Activated CD8-positive, alpha-beta memory T cell treated with anti-CD3 and anti-CD28 coated beads for 36 hours (primary cell): ENCODE data around the gene SPEG. TPM values are rescaled to one million over a fixed set of nuclear protein-coding genes. Genes with fewer than 3 reads are reported as not detected.

ENCODE experiments used
- CTCF ChIA-PET: fragments of 350-600 bp; sonication (Branson Sonifier 250); formaldehyde crosslinking; loops from one replicate; lab custom pipeline; 2021; ENCODE audit warnings: antibody characterized with exemption; lab: Charles Lee
- POLR2A ChIA-PET: fragments of 350-600 bp; sonication (Branson Sonifier 250); formaldehyde crosslinking; loops from one replicate; lab custom pipeline; 2021; ENCODE audit warnings: antibody characterized with exemption; lab: Charles Lee
- total RNA-seq, 2 experiments: library from RNA; stranded (reverse); gene quantifications; one replicate each; pipeline ENCODE4 v1.2.3, GENCODE V29; 2021

Gene SPEG
- total RNA-seq, 2 experiments from 2014 or later, result 0.78 to 0.95 TPM

DNA sequence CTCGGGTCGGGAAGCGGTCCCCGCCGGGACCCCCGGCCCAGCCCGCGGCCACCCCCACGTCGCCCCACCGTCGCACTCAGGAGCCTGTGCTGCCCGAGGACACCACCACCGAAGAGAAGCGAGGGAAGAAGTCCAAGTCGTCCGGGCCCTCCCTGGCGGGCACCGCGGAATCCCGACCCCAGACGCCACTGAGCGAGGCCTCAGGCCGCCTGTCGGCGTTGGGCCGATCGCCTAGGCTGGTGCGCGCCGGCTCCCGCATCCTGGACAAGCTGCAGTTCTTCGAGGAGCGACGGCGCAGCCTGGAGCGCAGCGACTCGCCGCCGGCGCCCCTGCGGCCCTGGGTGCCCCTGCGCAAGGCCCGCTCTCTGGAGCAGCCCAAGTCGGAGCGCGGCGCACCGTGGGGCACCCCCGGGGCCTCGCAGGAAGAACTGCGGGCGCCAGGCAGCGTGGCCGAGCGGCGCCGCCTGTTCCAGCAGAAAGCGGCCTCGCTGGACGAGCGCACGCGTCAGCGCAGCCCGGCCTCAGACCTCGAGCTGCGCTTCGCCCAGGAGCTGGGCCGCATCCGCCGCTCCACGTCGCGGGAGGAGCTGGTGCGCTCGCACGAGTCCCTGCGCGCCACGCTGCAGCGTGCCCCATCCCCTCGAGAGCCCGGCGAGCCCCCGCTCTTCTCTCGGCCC lies 13.6 kb downstream of the SPEG start:
- POLR2A ChIA-PET, result no interaction called here
- CTCF ChIA-PET, result no interaction called here

DNA sequence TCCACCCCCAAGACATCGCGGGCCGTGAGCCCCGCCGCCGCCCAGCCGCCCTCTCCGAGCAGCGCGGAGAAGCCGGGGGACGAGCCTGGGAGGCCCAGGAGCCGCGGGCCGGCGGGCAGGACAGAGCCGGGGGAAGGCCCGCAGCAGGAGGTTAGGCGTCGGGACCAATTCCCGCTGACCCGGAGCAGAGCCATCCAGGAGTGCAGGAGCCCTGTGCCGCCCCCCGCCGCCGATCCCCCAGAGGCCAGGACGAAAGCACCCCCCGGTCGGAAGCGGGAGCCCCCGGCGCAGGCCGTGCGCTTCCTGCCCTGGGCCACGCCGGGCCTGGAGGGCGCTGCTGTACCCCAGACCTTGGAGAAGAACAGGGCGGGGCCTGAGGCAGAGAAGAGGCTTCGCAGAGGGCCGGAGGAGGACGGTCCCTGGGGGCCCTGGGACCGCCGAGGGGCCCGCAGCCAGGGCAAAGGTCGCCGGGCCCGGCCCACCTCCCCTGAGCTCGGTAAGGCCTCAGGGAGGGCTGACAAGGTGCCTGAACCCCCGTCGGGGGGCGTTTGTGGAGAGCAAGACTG lies 14.2 kb downstream of the SPEG start:
- CTCF ChIA-PET, result no interaction called here

DNA sequence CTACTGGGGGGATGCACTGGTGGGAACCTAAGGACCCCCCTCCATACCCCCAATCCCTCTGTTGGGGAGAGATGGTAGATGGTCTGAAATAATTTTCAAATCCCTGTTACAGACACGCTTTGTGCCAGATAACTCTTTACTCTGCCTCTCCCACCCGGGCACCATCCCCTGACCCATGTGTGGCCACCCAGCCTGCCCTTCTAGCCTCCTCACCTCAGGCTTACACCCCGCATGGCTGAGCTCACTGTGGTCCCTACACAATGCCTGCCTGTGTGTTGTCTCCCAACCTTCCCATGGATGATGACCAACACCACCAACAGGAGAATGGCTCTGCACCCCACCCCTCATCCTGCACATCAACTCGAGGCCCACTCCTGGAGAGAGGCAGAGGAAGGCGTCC lies 15.0 kb downstream of the SPEG start:
- POLR2A ChIA-PET, result no interaction called here

More for the DNA sequence above, 14.2 kb downstream of the SPEG start:
- POLR2A ChIA-PET, result no interaction called here

DNA sequence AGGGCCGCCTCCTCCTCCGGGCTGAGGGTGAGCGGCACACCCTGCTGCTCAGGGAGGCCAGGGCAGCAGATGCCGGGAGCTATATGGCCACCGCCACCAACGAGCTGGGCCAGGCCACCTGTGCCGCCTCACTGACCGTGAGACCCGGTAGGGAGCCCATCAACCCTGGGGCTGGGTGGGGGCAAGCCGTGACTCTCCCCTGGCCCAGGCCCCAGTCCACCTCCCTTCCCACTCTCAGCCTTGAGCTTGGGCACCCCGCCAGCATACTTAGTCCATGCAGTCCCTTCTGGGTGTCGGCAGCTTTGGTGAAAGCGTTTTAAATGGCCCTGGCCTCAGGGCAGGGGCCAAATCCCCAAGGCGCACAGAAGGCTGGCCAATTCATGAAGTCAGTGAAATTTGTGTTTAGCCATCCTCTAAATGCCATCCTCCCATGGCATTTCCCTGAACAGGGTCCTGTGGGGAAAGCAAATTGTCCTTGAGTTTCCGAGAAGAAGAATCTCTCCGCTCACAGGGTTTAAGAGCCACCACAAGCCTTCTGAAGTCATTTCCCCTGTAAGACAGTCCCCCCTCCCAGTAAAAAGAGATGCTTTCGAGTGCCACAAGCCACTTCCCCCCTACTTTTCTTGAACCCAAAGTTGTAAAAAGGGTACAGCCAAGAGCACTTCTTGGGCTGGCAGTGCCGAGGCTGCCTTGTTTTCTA lies 17.2 kb downstream of the SPEG start:
- CTCF ChIA-PET, result interaction anchor here (0.6 kb wide), 1 partner anchor 58 kb away, joined by 3 read pairs; no protein-coding TSS in a partner anchor

More for the DNA sequence above, 15.0 kb downstream of the SPEG start:
- CTCF ChIA-PET, result no interaction called here

DNA sequence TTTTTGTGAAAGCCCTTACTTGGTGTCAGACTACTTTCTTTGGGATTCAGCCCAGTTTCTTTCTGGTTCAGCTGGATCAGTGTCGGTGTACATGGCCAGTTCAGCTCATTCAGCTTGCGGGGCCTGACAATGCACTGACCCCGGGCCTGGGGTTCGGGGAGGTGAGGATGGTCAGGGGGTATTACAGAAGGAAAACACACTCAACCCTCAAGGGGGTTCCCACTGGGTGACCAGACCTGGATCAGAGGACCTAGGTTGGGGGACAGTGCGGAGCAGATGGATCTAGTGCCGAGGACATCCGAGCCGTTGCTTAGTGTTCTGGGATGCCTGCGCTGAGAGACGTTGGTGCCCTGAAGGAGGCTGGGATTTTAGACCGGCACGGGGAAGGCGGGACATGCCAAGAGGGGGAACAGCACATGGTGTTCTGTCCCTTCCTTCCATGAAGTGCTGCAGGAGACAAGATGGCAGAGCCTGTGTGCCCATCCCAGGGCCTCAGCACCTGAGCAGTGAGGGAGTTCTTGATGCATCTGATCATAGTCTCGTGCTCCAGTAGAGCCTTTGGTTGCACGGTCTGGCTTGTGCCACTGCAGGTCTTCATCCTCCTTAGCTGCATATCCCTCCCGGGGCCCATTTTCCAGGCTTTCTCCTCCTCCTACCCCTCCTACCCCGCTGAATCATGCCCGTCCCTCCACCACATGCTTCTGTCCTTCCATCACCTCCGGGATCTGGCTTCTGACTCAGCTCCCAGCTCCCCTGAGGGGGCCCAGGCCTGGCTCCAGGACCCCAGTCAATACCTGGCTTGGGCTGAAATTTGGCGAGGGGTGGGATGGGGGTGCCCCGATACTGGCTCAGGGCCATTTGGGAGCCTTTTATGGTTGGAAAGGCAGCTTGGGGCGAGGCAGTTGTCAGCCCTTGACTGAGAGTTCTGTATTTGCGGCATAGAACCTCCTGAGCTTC lies 18.0 kb downstream of the SPEG start:
- ChIA-PET CTCF (interaction anchor here (0.6 kb wide), 1 partner anchor 57 kb away, joined by 3 read pairs; no protein-coding TSS in a partner anchor), POLR2A (no interaction called here)

More for the DNA sequence above, 17.2 kb downstream of the SPEG start:
- POLR2A ChIA-PET, result no interaction called here

DNA sequence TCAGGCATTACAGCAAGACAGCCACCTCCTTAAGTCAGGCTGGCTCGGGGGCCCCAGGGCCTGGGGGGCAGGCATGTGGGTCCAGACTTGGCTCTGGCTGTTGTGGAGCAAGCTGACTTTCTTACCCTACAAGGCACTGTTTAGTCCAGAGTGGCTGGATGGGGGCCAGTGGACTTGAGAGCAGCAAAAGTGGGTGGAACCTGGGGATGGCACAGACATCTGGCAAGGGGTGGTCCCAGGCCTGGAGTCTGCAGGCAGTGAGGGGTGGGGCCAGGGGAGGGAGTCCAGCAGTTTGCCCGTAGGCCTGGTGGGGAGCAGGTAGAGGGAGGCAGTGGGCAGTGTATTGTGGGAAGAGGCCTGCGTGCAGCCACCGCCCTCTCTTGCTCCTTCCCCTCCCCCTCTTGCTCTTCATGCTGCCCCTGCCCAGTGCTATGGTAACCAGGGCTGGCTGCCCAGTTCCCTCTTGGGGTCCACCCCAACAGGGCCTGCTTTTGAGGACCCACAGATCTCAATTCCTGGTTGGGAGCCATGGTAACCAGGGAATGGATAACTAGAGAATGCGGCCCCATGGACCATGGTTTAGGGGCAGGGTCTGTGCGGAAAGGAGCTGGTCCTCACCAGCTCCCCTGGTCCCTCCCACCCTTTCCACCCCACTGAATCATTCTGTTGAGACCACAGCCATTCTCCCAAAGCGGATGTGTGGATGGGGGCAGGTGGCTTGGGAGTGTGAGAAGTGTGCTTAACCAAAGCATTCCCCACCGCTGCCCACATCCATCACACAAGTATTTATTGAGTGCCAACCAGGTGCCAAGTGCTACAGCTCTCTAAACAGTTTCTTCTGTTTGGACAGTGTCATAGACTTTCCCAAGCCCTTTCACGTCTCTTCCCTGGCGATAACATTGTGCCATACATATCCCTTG lies 19.3 kb downstream of the SPEG start:
- ChIA-PET POLR2A (no interaction called here), CTCF (no interaction called here)

DNA sequence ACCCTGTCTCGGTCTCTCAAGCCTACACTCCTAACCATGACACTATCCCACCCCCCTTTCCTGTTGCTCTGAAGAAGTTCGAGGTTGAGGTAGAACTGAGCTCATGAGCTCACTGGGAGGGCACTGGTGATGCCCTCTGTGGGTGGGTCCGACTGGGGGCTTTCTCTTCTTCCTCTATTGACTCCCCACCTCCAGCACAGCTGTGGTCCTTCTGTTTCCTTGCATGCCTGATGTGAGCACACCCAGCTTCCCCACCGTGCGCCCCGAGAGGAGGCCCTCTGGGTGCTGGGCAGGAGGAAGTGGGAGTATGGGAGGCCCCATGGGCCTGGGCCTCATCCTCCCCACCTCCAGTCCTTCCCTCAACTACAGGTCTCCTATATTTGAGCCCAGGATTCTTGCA lies 20.9 kb downstream of the SPEG start:
- POLR2A ChIA-PET, result no interaction called here
- CTCF ChIA-PET, result interaction anchor here (0.6 kb wide), 1 partner anchor 33 kb away, joined by 4 read pairs; no protein-coding TSS in a partner anchor

DNA sequence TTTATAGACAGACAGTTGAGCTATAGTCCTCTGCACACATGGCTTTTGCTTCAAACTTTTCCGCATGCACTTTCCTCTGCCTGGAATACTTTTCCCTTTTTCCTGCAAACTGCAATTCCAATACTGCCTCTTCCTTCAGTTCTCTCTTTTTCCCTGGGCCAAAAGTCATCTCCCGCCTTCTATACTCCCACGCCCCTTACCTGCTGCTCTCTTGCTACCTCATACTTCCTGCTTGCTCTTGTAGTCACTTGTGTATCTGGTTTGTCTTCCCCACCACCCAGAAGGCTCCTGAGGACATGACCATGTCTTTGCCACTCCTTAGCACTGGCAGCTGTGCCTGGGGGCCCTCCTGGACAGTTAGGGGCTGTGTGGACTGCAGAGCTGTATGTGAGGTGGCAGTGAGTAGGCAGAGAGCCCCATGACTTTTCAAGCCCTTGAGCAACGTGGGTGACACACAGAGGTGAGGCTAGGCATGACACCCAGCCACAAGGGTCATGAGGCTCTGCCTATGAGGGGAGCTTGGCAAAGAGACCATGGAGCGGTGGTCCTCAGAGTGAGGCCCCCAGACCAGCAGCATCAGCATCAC lies 23.2 kb downstream of the SPEG start:
- CTCF ChIA-PET, result interaction anchor here (0.6 to 2.3 kb wide), 6 partner anchors 12 to 113 kb away, joined by 3 to 7 read pairs (median 4); partner anchors contain the start of gene OBSL1
- POLR2A ChIA-PET, result no interaction called here

DNA sequence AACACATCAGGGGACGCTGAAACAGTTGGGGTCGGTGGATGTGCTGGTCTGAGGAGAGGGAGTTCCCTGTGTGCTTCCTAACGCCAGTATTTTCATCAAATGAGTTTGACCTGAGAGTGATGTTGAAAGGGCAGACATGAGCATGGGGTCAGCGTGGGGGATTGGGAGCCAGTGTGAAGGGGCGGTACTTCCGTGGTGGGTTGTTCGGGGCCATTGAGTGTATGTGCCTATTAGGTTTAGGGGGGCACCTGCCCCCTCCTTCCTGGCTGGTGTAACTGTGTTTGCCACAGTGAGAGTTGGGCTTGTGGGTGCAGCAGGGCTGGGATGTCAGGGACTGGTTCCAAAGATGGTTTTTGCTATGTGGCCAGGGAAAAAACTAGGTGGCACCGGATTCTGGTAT lies 24.4 kb downstream of the SPEG start:
- ChIA-PET CTCF (interaction anchor here (1.0 to 2.8 kb wide), 6 partner anchors 12 to 75 kb away, joined by 3 to 15 read pairs (median 6); no protein-coding TSS in a partner anchor), POLR2A (no interaction called here)

DNA sequence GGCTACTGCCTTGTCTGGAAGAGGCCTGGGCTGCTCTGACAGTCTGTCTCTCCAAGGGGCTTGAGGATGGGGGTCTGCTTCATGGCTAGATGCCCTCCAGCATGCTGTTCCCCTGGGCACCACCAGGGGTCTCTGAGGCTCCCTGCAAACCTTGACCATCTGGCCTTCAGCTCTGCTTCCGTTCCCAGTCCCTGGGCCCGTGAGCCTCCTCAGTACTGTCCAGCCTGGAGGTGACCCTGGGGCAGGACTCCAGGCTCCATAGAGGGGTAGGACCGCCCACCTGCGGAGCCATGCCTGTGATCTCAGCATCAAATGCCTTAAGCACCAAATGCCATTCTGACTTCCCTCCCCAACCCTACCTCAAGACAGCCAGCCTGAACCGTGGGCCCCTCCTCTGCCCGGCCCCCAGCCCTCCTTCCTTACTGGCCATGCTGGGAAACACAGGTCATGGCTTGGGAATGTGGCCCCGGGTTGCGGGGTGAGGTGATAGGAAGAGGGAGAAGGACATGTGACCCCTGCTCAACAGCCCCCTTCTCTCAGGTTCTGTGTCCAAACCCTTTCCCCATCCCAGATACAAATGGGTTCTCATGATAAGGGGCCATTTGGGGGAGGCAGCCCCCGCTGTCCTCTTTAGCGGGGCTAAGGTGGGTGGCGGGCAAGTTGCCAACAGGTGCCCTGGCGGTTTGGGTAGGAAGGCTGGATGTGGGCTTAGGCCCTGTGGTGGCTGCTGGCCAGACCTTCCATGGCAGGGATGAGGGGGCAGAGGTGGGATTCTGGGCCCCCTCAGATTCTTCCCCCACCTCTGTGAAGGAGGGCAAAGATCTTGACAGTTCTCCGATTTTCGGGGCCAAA lies 25.0 kb downstream of the SPEG start:
- POLR2A ChIA-PET, result no interaction called here
- CTCF ChIA-PET, result interaction anchor here (0.6 to 2.8 kb wide), 8 partner anchors 11 to 74 kb away, joined by 3 to 15 read pairs (median 4); no protein-coding TSS in a partner anchor

DNA sequence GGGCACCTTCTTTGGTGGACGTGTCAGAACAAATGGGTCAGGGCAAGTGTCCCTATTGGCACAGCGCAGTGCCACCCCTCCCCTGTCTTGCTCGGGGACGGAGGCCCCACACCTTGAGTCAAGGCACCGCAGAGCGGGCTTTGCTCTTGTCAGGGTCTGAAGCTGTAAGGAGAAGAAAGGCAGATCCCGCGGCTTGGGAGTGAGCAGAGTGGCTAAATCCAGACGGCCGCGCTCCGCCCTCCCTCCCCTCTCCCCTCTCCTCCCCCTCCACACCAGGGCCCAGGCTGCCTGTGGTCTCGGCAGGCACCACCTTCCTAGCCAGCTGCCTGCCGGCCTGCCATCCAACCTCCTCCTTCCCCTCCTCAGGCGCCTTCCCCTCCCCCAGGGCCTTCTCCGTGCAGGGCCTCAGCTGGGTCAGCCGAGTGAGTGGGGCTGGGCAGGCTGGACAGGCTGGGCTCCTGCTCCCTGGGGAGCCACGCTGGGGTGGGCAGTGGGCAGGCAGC lies 25.8 kb downstream of the SPEG start:
- POLR2A ChIA-PET, result no interaction called here
- CTCF ChIA-PET, result interaction anchor here (2.0 to 2.8 kb wide), 2 partner anchors 13 to 69 kb away, joined by 5 to 15 read pairs; no protein-coding TSS in a partner anchor

DNA sequence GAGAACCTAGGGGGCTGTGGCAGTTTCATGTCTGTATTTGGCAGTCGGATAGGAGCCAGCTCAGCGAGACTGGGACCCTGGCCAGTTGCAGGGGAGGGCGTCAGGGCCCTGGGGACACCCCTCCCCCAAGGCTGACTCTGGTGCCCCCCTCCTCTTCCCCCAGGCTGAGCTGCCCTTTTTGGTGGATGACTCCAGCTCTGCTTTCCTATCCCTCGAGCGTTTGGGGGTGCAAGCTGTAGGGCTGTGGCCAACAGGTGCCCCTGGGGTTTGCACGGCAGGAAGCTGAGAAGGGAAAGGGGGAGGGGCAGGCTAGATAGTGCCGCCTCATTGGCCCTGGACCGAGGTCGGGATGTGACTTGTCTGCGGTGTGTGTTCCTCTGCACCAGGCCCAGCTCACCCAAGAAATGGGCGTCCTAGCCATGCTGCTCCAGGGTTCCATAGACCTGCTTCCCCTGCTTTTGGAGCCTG lies 26.4 kb downstream of the SPEG start:
- POLR2A ChIA-PET, result no interaction called here
- CTCF ChIA-PET, result interaction anchor here (0.6 to 2.8 kb wide), 3 partner anchors 14 to 939 kb away, joined by 3 to 15 read pairs (median 5); no protein-coding TSS in a partner anchor

DNA sequence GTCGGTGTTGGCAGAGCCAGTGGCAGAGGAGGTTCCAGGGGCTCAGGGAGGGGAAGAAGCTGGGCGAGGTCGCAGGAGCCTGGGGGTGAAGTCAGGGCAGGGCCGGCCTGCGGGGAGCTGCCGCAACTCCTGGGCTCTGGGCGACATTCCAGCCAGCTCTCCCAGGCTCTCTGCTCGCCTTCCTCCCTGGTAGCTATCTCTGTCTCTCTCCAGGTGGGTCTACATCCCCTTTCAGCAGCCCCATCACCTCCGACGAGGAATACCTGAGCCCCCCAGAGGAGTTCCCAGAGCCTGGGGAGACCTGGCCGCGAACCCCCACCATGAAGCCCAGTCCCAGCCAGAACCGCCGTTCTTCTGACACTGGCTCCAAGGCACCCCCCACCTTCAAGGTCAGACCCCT lies 27.0 kb downstream of the SPEG start:
- POLR2A ChIA-PET, result no interaction called here
- CTCF ChIA-PET, result interaction anchor here (0.6 to 2.8 kb wide), 2 partner anchors 67 to 940 kb away, joined by 3 to 15 read pairs; no protein-coding TSS in a partner anchor

DNA sequence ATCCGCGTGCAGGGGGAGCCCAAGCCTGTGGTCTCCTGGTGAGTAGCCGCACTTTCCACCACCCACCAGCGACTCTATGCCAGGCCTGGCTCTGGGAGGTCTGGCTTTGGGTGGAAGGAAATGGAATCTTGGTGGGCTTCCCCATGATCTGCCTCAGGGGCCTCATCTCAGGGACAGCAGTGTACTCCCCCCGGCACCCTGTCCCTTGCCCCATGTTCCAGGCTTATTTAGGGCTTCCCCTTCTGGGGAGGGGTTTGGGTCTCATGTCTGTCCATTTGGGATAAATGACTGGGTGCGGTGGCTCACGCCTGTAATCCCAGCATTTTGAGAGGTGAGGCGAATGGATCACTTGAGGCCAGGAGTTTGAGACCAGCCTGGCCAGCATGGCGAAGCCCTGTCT lies 27.7 kb downstream of the SPEG start:
- POLR2A ChIA-PET, result no interaction called here
- CTCF ChIA-PET, result interaction anchor here (1.0 to 1.1 kb wide), 2 partner anchors 56 to 59 kb away, joined by 3 read pairs; no protein-coding TSS in a partner anchor

DNA sequence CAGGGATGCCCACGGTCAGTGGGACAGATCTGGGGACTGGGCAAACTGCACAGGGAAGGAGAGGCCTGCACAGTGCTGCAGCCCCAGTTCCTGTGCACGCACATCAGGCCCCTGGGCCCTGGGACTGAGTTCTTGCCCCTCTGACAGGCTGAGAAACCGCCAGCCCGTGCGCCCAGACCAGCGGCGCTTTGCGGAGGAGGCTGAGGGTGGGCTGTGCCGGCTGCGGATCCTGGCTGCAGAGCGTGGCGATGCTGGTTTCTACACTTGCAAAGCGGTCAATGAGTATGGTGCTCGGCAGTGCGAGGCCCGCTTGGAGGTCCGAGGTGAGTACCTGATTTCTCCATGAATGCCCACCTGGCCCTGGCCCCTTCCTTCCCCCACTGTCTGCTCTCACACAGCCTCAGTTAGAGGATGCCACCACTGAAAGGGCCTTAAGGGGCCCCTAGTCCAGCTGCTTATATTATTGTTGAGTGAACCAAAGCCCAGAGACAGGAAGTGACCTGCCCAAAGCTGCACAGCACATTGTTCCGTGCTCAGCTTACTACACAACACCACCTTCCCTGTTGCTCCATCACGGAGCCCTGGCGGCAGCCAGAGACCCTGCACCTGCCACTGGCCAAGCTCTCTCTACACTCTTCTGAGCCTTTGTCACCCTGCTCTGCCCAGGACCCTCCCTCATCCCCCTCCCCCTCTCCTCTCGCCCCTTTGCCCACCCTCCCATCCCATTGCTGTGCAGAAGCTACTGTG lies 29.8 kb downstream of the SPEG start:
- ChIA-PET POLR2A (no interaction called here), CTCF (interaction anchor here (0.9 to 2.5 kb wide), 3 partner anchors 12 to 66 kb away, joined by 3 to 10 read pairs (median 5); a partner anchor contains a TSS)
